Choroid plexus epithelial cell (primary cell): ENCODE results near the gene MFSD6L.

ENCODE experiments used
- DNase-seq: peaks from one replicate; pipeline ENCODE4 v3.0.0-alpha.2; 2010; ENCODE audit warnings: low read depth
- H3K4me3 ChIP-seq: 2 replicates; pipeline ENCODE4 v1.5.1; 2011; ENCODE audit warnings: low read depth, mild to moderate bottlenecking, control low read depth, low read length, moderate library complexity
- CTCF ChIP-seq: conservative IDR thresholded peaks from 2 replicates; pipeline ENCODE4 v1.5.1; 2011; ENCODE audit warnings: low read depth, mild to moderate bottlenecking, control low read depth, inconsistent platforms, low read length, moderate library complexity

Gene MFSD6L

GRCh38 chr17:8799570-8800212 lies 526 bp upstream of the MFSD6L start:
- no peak for TF ChIP-seq CTCF
- H3K4me3 ChIP-seq = no peak overlapping the region
- peak; percentile 36 for DNase-seq

GRCh38 chr17:8798176-8798845 lies 854 bp downstream of the MFSD6L start:
- no peak for TF ChIP-seq CTCF
- no peak overlapping the region for H3K4me3 ChIP-seq
- no peak for DNase-seq

GRCh38 chr17:8797621-8798175 lies 1.5 kb downstream of the MFSD6L start:
- no peak overlapping the region for H3K4me3 ChIP-seq
- no peak for DNase-seq
- no peak for TF ChIP-seq CTCF

- DNase-seq = peak; percentile 4
- H3K4me3 ChIP-seq = no peak overlapping the region
- no peak for TF ChIP-seq CTCF
Observed at GRCh38 chr17:8794636-8795035, 4.5 kb downstream of the MFSD6L start.

- H3K4me3 ChIP-seq = no peak overlapping the region
- TF ChIP-seq CTCF = no peak
- DNase-seq = no peak
Observed at GRCh38 chr17:8793649-8794048, 5.5 kb downstream of the MFSD6L start.

GRCh38 chr17:8792646-8793045 lies 6.5 kb downstream of the MFSD6L start:
- TF ChIP-seq CTCF = no peak
- no peak for DNase-seq
- no peak overlapping the region for H3K4me3 ChIP-seq

- DNase-seq = peak; percentile 49
- no peak for TF ChIP-seq CTCF
- no peak overlapping the region for H3K4me3 ChIP-seq
Observed at GRCh38 chr17:8791910-8792270, 7.3 kb downstream of the MFSD6L start.
